Measurements from ENCODE around the gene UCP3.

The UCP3 gene

DNA sequence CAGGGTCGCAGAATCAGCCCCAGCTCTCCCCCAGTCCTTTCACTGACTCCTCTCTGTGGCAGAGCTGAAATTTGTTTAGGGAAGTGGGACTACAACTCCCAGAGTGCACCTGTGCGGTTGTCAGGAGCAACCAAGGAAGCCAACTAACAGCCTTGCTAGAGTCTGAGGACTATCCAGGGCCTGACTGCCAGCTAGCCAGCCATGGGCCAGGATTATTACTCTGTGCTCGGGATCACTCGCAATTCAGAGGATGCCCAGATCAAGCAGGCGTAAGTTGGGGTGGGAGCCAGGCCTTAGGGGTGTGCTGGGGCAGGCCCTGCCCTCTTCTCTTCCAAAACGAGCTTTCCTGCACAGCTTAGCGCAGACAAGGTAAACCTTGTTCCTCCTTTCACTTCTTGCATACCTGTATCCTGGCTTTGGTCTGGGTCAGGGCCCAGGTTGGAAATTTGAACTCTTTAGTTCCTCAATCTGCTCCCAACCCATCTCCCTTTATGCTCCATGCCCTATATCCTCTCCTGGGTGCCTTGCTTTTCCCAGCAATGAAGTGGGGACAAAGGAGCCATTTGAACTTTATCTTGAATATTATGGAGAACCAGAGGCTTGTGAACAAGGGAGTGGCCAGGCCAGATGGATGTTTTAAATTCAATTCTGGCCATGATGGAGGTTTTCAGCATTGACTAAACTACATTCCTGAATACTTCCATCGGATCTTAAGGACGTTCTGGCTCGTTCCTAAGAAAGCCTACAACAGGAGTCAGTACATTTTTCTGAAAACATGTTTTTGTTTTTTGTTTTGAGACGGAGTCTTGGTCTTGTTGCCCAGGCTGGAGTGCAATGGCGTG lies 57.8 kb downstream of the UCP3 start, which contains the start of gene DNAJB13:
DNAJB13 (plus strand) TSS at position 158 of the 842 bp plus-strand sequence; CDS start at position 202, 44 bp downstream.
- no peak for FAIRE-seq
